ENCODE results near the gene ISG20. TPM values are rescaled to one million over a fixed set of nuclear protein-coding genes. Genes with fewer than 3 reads are reported as not detected.

Gene ISG20
- total and polyA plus RNA-seq, 2 donors (not counting 1 experiment from before 2014, with no cell fraction given) = 190 to 232 TPM

- intact Hi-C loops (cut with micrococcal nuclease) = no loop called here
- CTCF ChIA-PET = interaction anchor here (0.6 to 8.8 kb wide), 9 partner anchors 8 to 326 kb away, joined by 3 to 120 read pairs (median 12); partner anchors contain the start of gene AEN
- ATAC-seq (ENCODE audit: low read depth) = no peak
Measured at GRCh38 chr15:88655800-88656488, 17.1 kb downstream of the ISG20 start.

GRCh38 chr15:88656760-88657221 lies 18.0 kb downstream of the ISG20 start:
- Mint-ChIP-seq H3K27ac (peak overlapping the region; percentile 98), H3K9me3 (ENCODE audit: insufficient read depth) (no peaks in the 10 kb centered on the region), H3K4me1 (peaks cover 71% of the 10 kb centered on the region), H3K4me3 (peak overlapping the region; percentile 82), H3K27me3 (no peaks in the 10 kb centered on the region)
- DNase-seq = peak; percentile 93
- ATAC-seq (ENCODE audit: low read depth) = peak; percentile 88
- Histone ChIP-seq H3K4me3 (ENCODE audit: control extremely low read depth in 1 of 5, extremely low read depth in 1 of 5, insufficient read depth in 1 of 5, low read depth in 2 of 5, low read length in 4 of 5) (no peak overlapping the region), H2AFZ (ENCODE audit: insufficient read depth, low read depth, low read length, poor library complexity, severe bottlenecking) (no peak overlapping the region), H4K20me1 (ENCODE audit: control insufficient read depth, insufficient read depth, low read length, poor library complexity, severe bottlenecking) (no peaks in the 10 kb centered on the region), H3K27me3 (replicated peaks in 1 of 4; ENCODE audit: control extremely low read depth in 1 of 4, control insufficient read depth in 3 of 4, insufficient read depth in 4 of 4, low read length in 3 of 4) (no peaks in the 10 kb centered on the region), H3K4me1 (ENCODE audit: control insufficient read depth in 2 of 2, insufficient read depth in 2 of 2, low read length in 2 of 2) (peaks cover 62 to 73% of the 10 kb centered on the region in 2 donors), H3K9me3 (ENCODE audit: control extremely low read depth in 1 of 3, control insufficient read depth in 2 of 3, insufficient read depth in 1 of 3, low read length in 2 of 3) (peaks cover 0 to 16% (median 0%) of the 10 kb centered on the region in 3 donors), H3K4me2 (replicated peaks; ENCODE audit: low read depth, low read length, poor library complexity, severe bottlenecking) (peak overlapping the region; percentile 47), H3K27ac (ENCODE audit: low read length in 2 of 2) (peak overlapping the region; percentile 80 to 85), H3K9ac (ENCODE audit: low read length) (no peak overlapping the region), H3K79me2 (ENCODE audit: control insufficient read depth, insufficient read depth, low read length) (peaks cover 7% of the 10 kb centered on the region), H3K36me3 (replicated peaks in 1 of 2; ENCODE audit: control extremely low read depth in 1 of 2, control insufficient read depth in 1 of 2, extremely low read depth in 1 of 2, insufficient read depth in 2 of 2, low read length in 1 of 2) (peaks cover 0 to 24% of the 10 kb centered on the region in 2 experiments)
- POLR2A ChIA-PET = interaction anchor here (0.9 to 1.5 kb wide), 5 partner anchors 9 to 32 kb away, joined by 4 to 10 read pairs (median 9); no protein-coding TSS in a partner anchor
- CTCF ChIA-PET = interaction anchor here (1.0 to 8.8 kb wide), 9 partner anchors 8 to 178 kb away, joined by 3 to 120 read pairs (median 12); partner anchors contain the start of gene AEN
- no peak for TF ChIP-seq EZH2 (IDR thresholded peaks at IDR 0.05; ENCODE audit: borderline replicate concordance, insufficient read depth, low read depth, low read length, poor library complexity, severe bottlenecking)
- no peak for TF ChIP-seq CTCF (IDR thresholded peaks at IDR 0.05)
- intact Hi-C loops (cut with micrococcal nuclease) = loop anchor here (1.0 kb wide), 1 partner anchor 29 kb away; no protein-coding TSS in a partner anchor
- 7% methylated on average over 10 of the region's 10 CpGs for WGBS (ENCODE audit: insufficient coverage)

More at GRCh38 chr15:88655800-88656488, 17.1 kb downstream of the ISG20 start:
- Mint-ChIP-seq H3K4me3 (peak overlapping the region; percentile 47), H3K9me3 (ENCODE audit: insufficient read depth) (no peaks in the 10 kb centered on the region), H3K27me3 (no peaks in the 10 kb centered on the region), H3K4me1 (peaks cover 75% of the 10 kb centered on the region), H3K27ac (peak overlapping the region; percentile 86)
- Histone ChIP-seq H3K4me3 (ENCODE audit: control extremely low read depth in 1 of 5, extremely low read depth in 1 of 5, insufficient read depth in 1 of 5, low read depth in 2 of 5, low read length in 4 of 5) (no peak overlapping the region), H3K79me2 (ENCODE audit: control insufficient read depth, insufficient read depth, low read length) (peaks cover 15% of the 10 kb centered on the region), H2AFZ (ENCODE audit: insufficient read depth, low read depth, low read length, poor library complexity, severe bottlenecking) (no peak overlapping the region), H3K9me3 (ENCODE audit: control extremely low read depth in 1 of 3, control insufficient read depth in 2 of 3, insufficient read depth in 1 of 3, low read length in 2 of 3) (peaks cover 0 to 16% (median 0%) of the 10 kb centered on the region in 3 donors), H3K9ac (ENCODE audit: low read length) (no peak overlapping the region), H4K20me1 (ENCODE audit: control insufficient read depth, insufficient read depth, low read length, poor library complexity, severe bottlenecking) (no peaks in the 10 kb centered on the region), H3K36me3 (replicated peaks in 1 of 2; ENCODE audit: control extremely low read depth in 1 of 2, control insufficient read depth in 1 of 2, extremely low read depth in 1 of 2, insufficient read depth in 2 of 2, low read length in 1 of 2) (peaks cover 0 to 32% of the 10 kb centered on the region in 2 experiments), H3K4me1 (ENCODE audit: control insufficient read depth in 2 of 2, insufficient read depth in 2 of 2, low read length in 2 of 2) (peaks cover 68 to 80% of the 10 kb centered on the region in 2 donors), H3K27me3 (replicated peaks in 1 of 4; ENCODE audit: control extremely low read depth in 1 of 4, control insufficient read depth in 3 of 4, insufficient read depth in 4 of 4, low read length in 3 of 4) (no peaks in the 10 kb centered on the region), H3K27ac (ENCODE audit: low read length in 2 of 2) (peak overlapping the region; percentile 80 to 85), H3K4me2 (replicated peaks; ENCODE audit: low read depth, low read length, poor library complexity, severe bottlenecking) (peak overlapping the region; percentile 50)
- DNase-seq = peak; percentile 63
- POLR2A ChIA-PET = interaction anchor here (0.5 to 1.5 kb wide), 5 partner anchors 8 to 31 kb away, joined by 3 to 10 read pairs (median 5); no protein-coding TSS in a partner anchor
- WGBS (ENCODE audit: insufficient coverage) = no CpG with 5 or more reads among the region's 8 CpGs
- no peak for TF ChIP-seq EZH2 (IDR thresholded peaks at IDR 0.05; ENCODE audit: borderline replicate concordance, insufficient read depth, low read depth, low read length, poor library complexity, severe bottlenecking)

All from B cell (primary cell).